K562 (cell line): ENCODE data around the gene GP1BB. TPM values are rescaled to one million over a fixed set of nuclear protein-coding genes. Genes with fewer than 3 reads are reported as not detected.
A peak's percentile ranks its signal among the peaks of the same experiment; 100 is the strongest.

ENCODE experiments used
- BMI1 ChIP-seq: fragments of 150-350 bp; IDR thresholded peaks from 2 replicates; pipeline ENCODE4 v1.6.1; 2014; ENCODE audit warnings: low read length
- CBX8 ChIP-seq: fragments of 200-600 bp; sonication (generic); IDR thresholded peaks from 2 replicates; pipeline ENCODE4 v1.6.1; 2012; ENCODE audit warnings: borderline replicate concordance, mixed run types, low read depth, mild to moderate bottlenecking, moderate library complexity, mixed read lengths, low read length, control low read depth, inconsistent platforms; ENCODE audit not compliant: poor library complexity, severe bottlenecking; ENCODE audit errors: extremely low read depth
- CEBPG ChIP-seq, 3 experiments: fragments of 200-800 bp in 1 of 3; sonication (Bioruptor generic) in 1 of 3; sonication (generic) in 1 of 3; formaldehyde crosslinking in 1 of 3; IDR thresholded peaks in 2 of 3; conservative IDR thresholded peaks in 1 of 3; 2 replicates each; pipeline versions ENCODE4 v1.6.1 to v1.8.0; 2016 to 2022; ENCODE audit warnings: missing compliant biosample characterization in 2 of 3, missing genetic modification characterization in 2 of 3, mild to moderate bottlenecking in 1 of 3, missing genetic modification reagents in 1 of 3
- CHCHD3 ChIP-seq: fragments of 250-450 bp; sonication (Bioruptor Pico); IDR thresholded peaks from 2 replicates; pipeline ENCODE4 v2.1.2; 2022; ENCODE audit warnings: mild to moderate bottlenecking
- EP300 ChIP-seq: IDR thresholded peaks from 2 replicates; pipeline ENCODE4 v1.6.1; 2012; ENCODE audit warnings: low read length, improper control_type of control experiment
- EP400 ChIP-seq: fragments of 450-650 bp; IDR thresholded peaks from 2 replicates; pipeline ENCODE4 v1.6.1; 2017; ENCODE audit warnings: antibody characterized with exemption, mild to moderate bottlenecking, moderate library complexity
- FOXA1 ChIP-seq: fragments of 450-650 bp; IDR thresholded peaks from 2 replicates; pipeline ENCODE4 v1.6.1; 2016; ENCODE audit warnings: mild to moderate bottlenecking, borderline replicate concordance
- GABPA ChIP-seq: fragments of 200-800 bp; sonication (Bioruptor generic); conservative IDR thresholded peaks from 2 replicates; pipeline ENCODE4 v1.6.1; 2016; ENCODE audit warnings: low read depth, missing genetic modification characterization, missing compliant biosample characterization
- HNRNPK ChIP-seq: fragments of 200-400 bp; formaldehyde crosslinking; IDR thresholded peaks from one replicate; pipeline ENCODE4 v1.6.1; 2018; ENCODE audit warnings: mild to moderate bottlenecking, low read depth, low read length; ENCODE audit not compliant: poor library complexity, severe bottlenecking
- HOXB6 ChIP-seq: fragments of 250-450 bp; sonication (Bioruptor Pico); IDR thresholded peaks from 2 replicates; pipeline ENCODE4 v1.5.1; 2022; ENCODE audit warnings: mild to moderate bottlenecking, borderline replicate concordance
- IFI16 ChIP-seq: fragments of 250-450 bp; sonication (Bioruptor Pico); IDR thresholded peaks from 2 replicates; pipeline ENCODE4 v2.1.2; 2022; ENCODE audit warnings: mild to moderate bottlenecking, inconsistent platforms
- LCOR ChIP-seq: sonication (generic); formaldehyde crosslinking; IDR thresholded peaks from 2 replicates; pipeline ENCODE4 v1.8.0; 2022; ENCODE audit warnings: mild to moderate bottlenecking, missing genetic modification reagents
- MYC ChIP-seq, 2 experiments: fragments of 250-450 bp in 1 of 2; sonication (Bioruptor Pico) in 1 of 2; IDR thresholded peaks; 2 replicates each; pipeline versions ENCODE4 v1.5.1 to v1.6.1; 2012 to 2021; ENCODE audit warnings: low read depth in 2 of 2, borderline replicate concordance in 1 of 2, improper control_type of control experiment in 1 of 2, low read length in 1 of 2, mild to moderate bottlenecking in 1 of 2, moderate library complexity in 1 of 2
- NR2C1 ChIP-seq, 2 experiments: fragments of 450-650 bp; IDR thresholded peaks; 2 replicates each; pipeline ENCODE4 v1.6.1; 2017; ENCODE audit warnings: mild to moderate bottlenecking in 2 of 2, antibody characterized with exemption in 1 of 2, inconsistent platforms in 1 of 2, missing compliant biosample characterization in 1 of 2, missing genetic modification characterization in 1 of 2
- PML ChIP-seq: IDR thresholded peaks from 2 replicates; pipeline ENCODE4 v1.6.1; 2012; ENCODE audit warnings: low read length, inconsistent platforms
- SAP30 ChIP-seq: fragments of 200-600 bp; sonication (generic); IDR thresholded peaks from 2 replicates; pipeline ENCODE4 v1.6.1; 2012; ENCODE audit warnings: borderline replicate concordance, low read depth, mild to moderate bottlenecking, moderate library complexity, low read length, control low read depth, inconsistent platforms; ENCODE audit not compliant: insufficient read depth, poor library complexity, severe bottlenecking
- SMC3 ChIP-seq: conservative IDR thresholded peaks from 2 replicates; pipeline ENCODE4 v1.6.1; 2011; ENCODE audit warnings: low read depth, low read length, improper control_type of control experiment; ENCODE audit not compliant: insufficient read depth
- TEAD4 ChIP-seq, 2 experiments: sonication (generic) in 1 of 2; formaldehyde crosslinking in 1 of 2; IDR thresholded peaks; 2 replicates each; pipeline versions ENCODE4 v1.6.1 to v1.8.0; 2012 to 2022; ENCODE audit warnings: borderline replicate concordance in 1 of 2, inconsistent platforms in 1 of 2, low read length in 1 of 2, mild to moderate bottlenecking in 1 of 2, missing genetic modification reagents in 1 of 2
- XRCC3 ChIP-seq: fragments of 450-650 bp; IDR thresholded peaks from 2 replicates; pipeline ENCODE4 v1.6.1; 2017; ENCODE audit warnings: mild to moderate bottlenecking, moderate library complexity
- ZBTB17 ChIP-seq: fragments of 450-650 bp; formaldehyde crosslinking; IDR thresholded peaks from 2 replicates; pipeline ENCODE4 v1.4.0; 2020; ENCODE audit warnings: mild to moderate bottlenecking
- ZNF583 ChIP-seq: fragments of 250-450 bp; sonication (Bioruptor Pico); IDR thresholded peaks from 2 replicates; pipeline ENCODE4 v1.4.0; 2020
- ZNF780A ChIP-seq: fragments of 250-450 bp; sonication (Bioruptor Pico); IDR thresholded peaks from 2 replicates; pipeline ENCODE4 v1.5.0; 2021; ENCODE audit warnings: mild to moderate bottlenecking
- polyA plus RNA-seq, 8 experiments: library from polyadenylated mRNA; depleted of rRNA in 4 of 8; stranded (reverse) in 5 of 8; unstranded in 3 of 8; fragments of >200 nt; fragmentation: Nextera tagmentation in 2 of 8; fragmentation: Illumina TruSeq in 1 of 8; extraction: Ambion mirVana in 2 of 8; extraction: Trizol in 1 of 8; gene quantifications; 2 replicates each; pipeline versions ENCODE4 v1.2.1 to v1.2.3, GENCODE V29; 2011 to 2014; ENCODE audit warnings: inconsistent platforms in 1 of 8, missing spikeins in 1 of 8
- total RNA-seq, 7 experiments: library from RNA; depleted of rRNA in 6 of 7; stranded (reverse); fragments of >200 nt in 6 of 7; fragmentation: Illumina TruSeq in 2 of 7; extraction: Trizol in 2 of 7; gene quantifications; 2 replicates each; pipeline versions ENCODE4 v1.2.1 to v1.2.3, GENCODE V29; 2011 to 2021; ENCODE audit warnings: low replicate concordance in 1 of 7
- TF ChIP-seq, protein P1 (sequence below), 2 experiments: fragments of 250-450 bp in 1 of 2; fragments of 450-650 bp in 1 of 2; sonication (Bioruptor Pico) in 1 of 2; IDR thresholded peaks; 2 replicates each; pipeline versions ENCODE4 v1.6.1 to v1.8.0; 2016 to 2021; ENCODE audit warnings: mild to moderate bottlenecking in 2 of 2, moderate library complexity in 2 of 2, missing compliant biosample characterization in 1 of 2, missing genetic modification characterization in 1 of 2
- TF ChIP-seq, protein P2 (sequence below): fragments of 250-450 bp; sonication (Bioruptor Pico); IDR thresholded peaks from 2 replicates; pipeline ENCODE4 v1.5.0; 2020; ENCODE audit warnings: mild to moderate bottlenecking, borderline replicate concordance

GP1BB gene
- total and polyA plus RNA-seq, 9 of the 15 experiments (the other 6 are each of a cell fraction or from before 2014, with no cell fraction given): 0.69 to 162 (median 2.8) TPM

DNA sequence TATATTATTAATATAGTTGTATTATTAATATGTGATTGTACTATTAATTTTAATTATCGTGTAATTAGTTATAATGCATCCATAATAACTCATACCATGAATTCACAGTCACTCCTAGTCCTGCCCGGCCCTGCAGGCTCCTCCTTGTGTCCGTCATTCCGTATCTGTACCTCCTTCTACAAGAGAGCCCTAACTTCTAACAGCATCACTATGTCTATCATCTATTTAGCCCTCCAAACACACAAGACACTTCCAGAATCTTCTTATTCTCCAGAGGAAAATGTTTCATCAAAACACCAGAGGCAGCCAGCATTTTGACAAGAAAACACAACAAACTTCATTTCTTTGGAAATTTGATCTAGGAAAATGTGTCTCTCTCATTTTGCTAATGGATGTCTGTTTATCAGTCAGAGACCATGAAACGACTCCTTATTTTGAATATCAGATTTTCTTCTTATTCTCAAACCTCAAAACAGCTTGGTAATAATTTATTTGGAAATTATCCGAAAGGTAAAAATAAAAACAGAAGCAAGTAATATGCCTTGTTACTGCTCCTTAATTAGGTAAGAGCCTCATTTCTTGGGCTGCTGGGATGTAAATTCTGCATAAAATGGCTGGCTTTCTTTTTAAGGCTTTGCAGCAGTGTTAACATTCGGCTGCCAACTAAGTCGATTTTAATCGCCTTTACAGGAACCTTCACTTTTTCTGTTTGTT is 32.2 kb upstream of the GP1BB start (continued):
- TF ChIP-seq IFI16 (CRISPR knock-in tag) (no peak), CEBPG (CRISPR knock-in tag; IDR thresholded peaks at IDR 0.05) (no peak), CEBPG (tag; conservative IDR thresholded peaks at IDR 0.05 in 1 of 2, IDR thresholded peaks at IDR 0.05 in 1 of 2) (no peak), GABPA (tag) (peak; percentile 43; the same call in 1 of the 2 replicates), BMI1 (no peak), CHCHD3 (CRISPR knock-in tag) (no peak; the same call in 1 of the 2 replicates), FOXA1 (no peak), SMC3 (no peak), MYC (IDR thresholded peaks at IDR 0.05; ENCODE audit: low read depth, low read length) (no peak), MYC (CRISPR knock-in tag; IDR thresholded peaks at IDR 0.05; ENCODE audit: borderline replicate concordance, low read depth) (no peak), EP400 (no peak), LCOR (CRISPR knock-in tag) (no peak), XRCC3 (no peak), ZNF583 (CRISPR knock-in tag) (no peak), HNRNPK (no peak), ZNF780A (CRISPR knock-in tag) (no peak), CBX8 (no peak), TEAD4 (IDR thresholded peaks at IDR 0.05; ENCODE audit: low read length) (no peak), TEAD4 (CRISPR knock-in tag; IDR thresholded peaks at IDR 0.05; ENCODE audit: borderline replicate concordance) (no peak), PML (peak; percentile 38; the same call in 1 of the 2 replicates), EP300 (no peak), ZBTB17 (CRISPR knock-in tag) (no peak), NR2C1 (IDR thresholded peaks at IDR 0.05) (no peak), NR2C1 (tag; IDR thresholded peaks at IDR 0.05) (no peak), SAP30 (no peak), HOXB6 (CRISPR knock-in tag) (no peak)
- TF ChIP-seq, protein P1, sequence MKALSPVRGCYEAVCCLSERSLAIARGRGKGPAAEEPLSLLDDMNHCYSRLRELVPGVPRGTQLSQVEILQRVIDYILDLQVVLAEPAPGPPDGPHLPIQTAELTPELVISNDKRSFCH (CRISPR knock-in tag; IDR thresholded peaks at IDR 0.05): 0 out of 2 replicates have a peak, but pooled peaks have one; percentile 31
- TF ChIP-seq, protein P1 (tag; IDR thresholded peaks at IDR 0.05): no peak
- TF ChIP-seq, protein P2, sequence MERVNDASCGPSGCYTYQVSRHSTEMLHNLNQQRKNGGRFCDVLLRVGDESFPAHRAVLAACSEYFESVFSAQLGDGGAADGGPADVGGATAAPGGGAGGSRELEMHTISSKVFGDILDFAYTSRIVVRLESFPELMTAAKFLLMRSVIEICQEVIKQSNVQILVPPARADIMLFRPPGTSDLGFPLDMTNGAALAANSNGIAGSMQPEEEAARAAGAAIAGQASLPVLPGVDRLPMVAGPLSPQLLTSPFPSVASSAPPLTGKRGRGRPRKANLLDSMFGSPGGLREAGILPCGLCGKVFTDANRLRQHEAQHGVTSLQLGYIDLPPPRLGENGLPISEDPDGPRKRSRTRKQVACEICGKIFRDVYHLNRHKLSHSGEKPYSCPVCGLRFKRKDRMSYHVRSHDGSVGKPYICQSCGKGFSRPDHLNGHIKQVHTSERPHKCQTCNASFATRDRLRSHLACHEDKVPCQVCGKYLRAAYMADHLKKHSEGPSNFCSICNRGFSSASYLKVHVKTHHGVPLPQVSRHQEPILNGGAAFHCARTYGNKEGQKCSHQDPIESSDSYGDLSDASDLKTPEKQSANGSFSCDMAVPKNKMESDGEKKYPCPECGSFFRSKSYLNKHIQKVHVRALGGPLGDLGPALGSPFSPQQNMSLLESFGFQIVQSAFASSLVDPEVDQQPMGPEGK (CRISPR knock-in tag): no peak
- TF ChIP-seq, all 486 proteins: peak for 22
